ENCODE measurements around the gene GUCY1A2. TPM values are rescaled to one million over a fixed set of nuclear protein-coding genes. Genes with fewer than 3 reads are reported as not detected.

The GUCY1A2 gene
- polyA plus RNA-seq, 3 donors: not detected

- H3K36me3 Mint-ChIP-seq: no peaks in the 10 kb centered on the region
- Histone ChIP-seq H3K4me3 (replicated peaks in 1 of 3; ENCODE audit: low read depth in 2 of 3, low read length in 3 of 3) (no peak overlapping the region), H3K27me3 (ENCODE audit: control insufficient read depth in 2 of 2, insufficient read depth in 2 of 2, low read length in 2 of 2) (no peaks in the 10 kb centered on the region), H3K36me3 (replicated peaks in 1 of 2; ENCODE audit: control insufficient read depth in 1 of 2, insufficient read depth in 2 of 2, low read length in 2 of 2) (no peaks in the 10 kb centered on the region), H3K4me2 (replicated peaks; ENCODE audit: extremely low read depth, low read length, poor library complexity, severe bottlenecking) (no peak overlapping the region), H3K79me2 (ENCODE audit: insufficient read depth, low read length) (no peaks in the 10 kb centered on the region), H2AFZ (ENCODE audit: insufficient read depth, low read depth, low read length, poor library complexity, severe bottlenecking) (no peak overlapping the region), H3K9ac (ENCODE audit: insufficient read depth, low read length, poor library complexity, severe bottlenecking) (no peak overlapping the region), H3K4me1 (ENCODE audit: control insufficient read depth in 1 of 2, insufficient read depth in 2 of 2, low read length in 2 of 2) (no peaks in the 10 kb centered on the region), H4K20me1 (ENCODE audit: insufficient read depth, low read length) (no peaks in the 10 kb centered on the region), H3K27ac (ENCODE audit: low read depth in 1 of 2, low read length in 2 of 2) (no peak overlapping the region), H3K9me3 (replicated peaks in 1 of 2; ENCODE audit: control insufficient read depth in 1 of 2, insufficient read depth in 1 of 2, low read length in 2 of 2) (no peaks in the 10 kb centered on the region)
- TF ChIP-seq CTCF (IDR thresholded peaks at IDR 0.05): no peak
- H3K9me3 Mint-ChIP-seq: peaks cover 0 to 9% (median 2%) of the 10 kb centered on the region in 7 donors
- intact Hi-C loops (cut with micrococcal nuclease): no loop called here
- WGBS (ENCODE audit: insufficient coverage): no CpG with 5 or more reads among the region's 1 CpG
- no peaks in the 10 kb centered on the region for H3K4me1 Mint-ChIP-seq
- H3K27ac Mint-ChIP-seq: no peak overlapping the region
- peaks cover 0 to 1% (median 0%) of the 10 kb centered on the region in 3 donors for H3K27me3 Mint-ChIP-seq (ENCODE audit: low read depth in 3 of 3)
- H3K4me3 Mint-ChIP-seq: no peak overlapping the region
- no peak for DNase-seq
Observed at GRCh38 chr11:106745941-106746340, 272.3 kb downstream of the GUCY1A2 start.

DNA sequence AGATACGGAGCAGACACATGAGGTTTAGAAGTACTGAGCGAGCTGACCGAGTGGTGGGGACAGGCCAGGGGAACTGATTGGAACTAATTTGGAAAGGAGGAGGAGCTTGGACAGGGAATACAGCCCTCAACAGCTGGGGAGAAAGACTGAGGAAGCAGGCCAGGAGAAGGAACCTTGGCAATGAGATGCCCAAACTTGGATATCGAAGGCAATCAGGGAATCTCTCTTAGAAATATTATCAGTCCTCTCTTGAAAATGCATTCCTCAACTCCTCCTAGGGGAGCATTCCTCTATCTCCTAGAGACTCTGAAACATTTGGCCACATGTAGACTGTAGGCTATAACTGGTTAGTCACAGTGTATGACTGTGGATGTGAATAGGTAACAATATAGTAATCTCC lies 284.6 kb downstream of the GUCY1A2 start:
- no peak overlapping the region for H3K27ac ChIP-seq (ENCODE audit: low read depth in 1 of 2, low read length in 2 of 2)
- no peak for TF ChIP-seq CTCF (IDR thresholded peaks at IDR 0.05)
- no peak overlapping the region for H3K9ac ChIP-seq (ENCODE audit: insufficient read depth, low read length, poor library complexity, severe bottlenecking)
- no peak for DNase-seq
- H3K27me3 ChIP-seq (ENCODE audit: control insufficient read depth in 2 of 2, insufficient read depth in 2 of 2, low read length in 2 of 2): no peaks in the 10 kb centered on the region
- Mint-ChIP-seq H3K27me3 (ENCODE audit: low read depth in 3 of 3) (no peaks in the 10 kb centered on the region), H3K36me3 (no peaks in the 10 kb centered on the region), H3K4me3 (no peak overlapping the region), H3K4me1 (no peaks in the 10 kb centered on the region), H3K9me3 (peaks cover 0 to 4% (median 2%) of the 10 kb centered on the region in 7 donors), H3K27ac (no peak overlapping the region)
- intact Hi-C loops (cut with micrococcal nuclease): no loop called here
- H4K20me1 ChIP-seq (ENCODE audit: insufficient read depth, low read length): no peaks in the 10 kb centered on the region
- WGBS (ENCODE audit: insufficient coverage): 90% methylated on average over 3 of the region's 4 CpGs
- H3K4me2 ChIP-seq (replicated peaks; ENCODE audit: extremely low read depth, low read length, poor library complexity, severe bottlenecking): no peak overlapping the region
- H3K36me3 ChIP-seq (replicated peaks in 1 of 2; ENCODE audit: control insufficient read depth in 1 of 2, insufficient read depth in 2 of 2, low read length in 2 of 2): no peaks in the 10 kb centered on the region
- no peak overlapping the region for H3K4me3 ChIP-seq (replicated peaks in 1 of 3; ENCODE audit: low read depth in 2 of 3, low read length in 3 of 3)
- H3K4me1 ChIP-seq (ENCODE audit: control insufficient read depth in 1 of 2, insufficient read depth in 2 of 2, low read length in 2 of 2): no peaks in the 10 kb centered on the region
- H3K9me3 ChIP-seq (replicated peaks in 1 of 2; ENCODE audit: control insufficient read depth in 1 of 2, insufficient read depth in 1 of 2, low read length in 2 of 2): no peaks in the 10 kb centered on the region
- no peaks in the 10 kb centered on the region for H3K79me2 ChIP-seq (ENCODE audit: insufficient read depth, low read length)
- no peak overlapping the region for H2AFZ ChIP-seq (ENCODE audit: insufficient read depth, low read depth, low read length, poor library complexity, severe bottlenecking)

Data from CD14-positive monocyte (primary cell).